Activated CD4-positive, CD25-positive, alpha-beta regulatory T cell (primary cell): ENCODE data around the gene ZNF519.

Experiments
- DNase-seq, 4 experiments: peaks; one replicate each; lab custom pipeline; 2025; lab: John Stamatoyannopoulos, UW

ZNF519 gene

DNA sequence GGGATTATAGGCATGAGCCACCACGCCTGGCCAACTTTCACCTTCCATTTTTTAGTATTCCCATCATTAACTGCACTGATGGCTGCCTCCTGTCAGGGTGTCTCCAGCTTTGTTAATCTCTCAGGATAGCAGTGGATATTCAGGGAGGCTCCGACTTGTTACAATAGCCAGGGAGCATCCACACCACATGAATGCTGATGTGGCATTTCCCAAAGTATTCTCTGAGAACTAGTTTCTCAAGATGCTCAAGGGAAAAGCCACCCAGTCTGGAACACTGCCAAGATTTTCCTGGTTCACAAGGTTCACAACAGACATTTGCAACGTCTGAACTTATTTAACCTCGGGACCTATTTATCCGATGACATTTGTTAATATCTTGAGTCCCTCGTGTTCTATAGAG lies 33.8 kb downstream of the ZNF519 start:
- DNase-seq, result no peak

GRCh38 chr18:14097761-14098160 lies 34.5 kb downstream of the ZNF519 start:
- DNase-seq, result no peak

DNA sequence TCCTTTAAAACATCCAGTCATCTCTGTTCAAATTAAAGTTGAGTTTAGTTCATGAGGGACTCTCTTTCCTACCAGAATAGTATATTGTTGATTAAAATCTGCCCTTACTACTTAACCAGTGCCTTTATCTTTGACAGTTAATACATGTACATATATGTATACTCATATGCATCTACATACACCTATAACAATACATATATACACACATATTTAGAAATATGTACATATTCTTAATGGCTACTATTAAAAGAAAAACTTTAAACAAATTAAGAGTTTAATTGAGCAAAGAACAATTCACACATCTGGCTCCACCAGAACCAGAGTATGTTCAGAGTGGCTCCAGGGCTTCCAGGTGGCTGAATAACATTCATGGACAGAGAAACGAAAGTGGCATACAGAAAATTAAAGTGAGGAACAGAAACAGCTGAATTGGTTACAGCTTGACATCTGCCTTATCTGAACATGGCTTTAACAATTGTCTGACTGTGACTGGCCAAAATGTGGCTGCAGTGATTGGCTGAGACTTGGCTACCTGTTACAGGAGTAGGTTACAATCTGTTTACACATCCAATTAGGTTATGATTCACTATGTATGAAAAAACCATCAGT lies 38.8 kb downstream of the ZNF519 start:
- DNase-seq, result no peak

DNA sequence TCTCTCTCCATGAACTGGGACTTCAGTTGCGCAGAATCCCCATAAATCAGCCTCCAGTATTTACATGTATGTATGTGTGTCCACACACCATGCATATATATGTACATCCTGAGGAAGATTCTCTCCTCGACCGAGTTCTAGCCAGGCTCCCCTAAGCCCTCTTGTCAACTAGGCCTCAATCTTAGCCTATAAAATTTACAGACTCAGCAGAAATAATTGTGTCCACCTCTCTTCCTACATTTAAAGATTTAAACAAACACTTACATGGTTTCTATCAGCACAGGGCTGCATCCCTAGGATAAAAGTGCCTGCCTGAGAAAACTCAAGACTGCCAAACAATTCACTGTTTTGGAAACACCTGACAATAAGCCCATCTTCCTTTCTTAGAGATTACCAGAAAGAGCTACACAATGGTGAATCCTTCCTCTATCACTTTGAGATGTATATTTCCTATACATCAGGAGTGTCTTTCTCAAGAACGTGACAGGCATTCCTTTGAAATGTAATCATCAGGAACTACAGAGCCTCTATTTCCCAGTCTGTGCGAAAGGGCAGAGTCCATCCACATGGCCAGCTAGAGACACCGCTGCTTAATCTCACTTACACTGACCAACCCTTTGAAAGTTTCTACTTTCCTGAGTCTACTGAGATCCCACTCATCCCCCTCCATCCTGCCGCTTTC lies 39.5 kb downstream of the ZNF519 start:
- no peak for DNase-seq

- no peak for DNase-seq
These were observed 42.5 kb downstream of the ZNF519 start for GRCh38 chr18:14089781-14090180.

DNA sequence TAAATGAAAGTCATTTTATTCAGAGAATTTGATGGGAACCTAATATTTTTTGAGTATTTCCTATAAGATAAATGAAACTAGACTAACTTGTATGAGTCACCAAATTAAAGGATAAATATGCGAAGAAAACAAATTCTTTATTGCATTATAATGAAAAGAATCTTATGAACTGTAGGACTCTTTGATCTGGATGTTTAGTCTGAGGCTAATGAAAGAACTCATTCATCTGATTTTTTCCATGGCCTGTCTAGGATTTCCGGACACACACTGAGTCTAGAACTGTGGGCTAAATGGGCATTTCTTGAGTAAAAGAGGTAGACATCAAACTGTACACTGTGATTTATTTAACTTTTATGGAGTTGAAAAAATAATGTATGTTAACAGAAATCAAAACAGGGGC lies 43.0 kb downstream of the ZNF519 start:
- DNase-seq, result no peak

- DNase-seq, result no peak
These were observed 45.6 kb downstream of the ZNF519 start for GRCh38 chr18:14086458-14087231.

- no peak for DNase-seq
These were observed 46.3 kb downstream of the ZNF519 start for GRCh38 chr18:14085770-14086457.

- no peak for DNase-seq
These were observed 57.0 kb downstream of the ZNF519 start for GRCh38 chr18:14075196-14075595.

DNA sequence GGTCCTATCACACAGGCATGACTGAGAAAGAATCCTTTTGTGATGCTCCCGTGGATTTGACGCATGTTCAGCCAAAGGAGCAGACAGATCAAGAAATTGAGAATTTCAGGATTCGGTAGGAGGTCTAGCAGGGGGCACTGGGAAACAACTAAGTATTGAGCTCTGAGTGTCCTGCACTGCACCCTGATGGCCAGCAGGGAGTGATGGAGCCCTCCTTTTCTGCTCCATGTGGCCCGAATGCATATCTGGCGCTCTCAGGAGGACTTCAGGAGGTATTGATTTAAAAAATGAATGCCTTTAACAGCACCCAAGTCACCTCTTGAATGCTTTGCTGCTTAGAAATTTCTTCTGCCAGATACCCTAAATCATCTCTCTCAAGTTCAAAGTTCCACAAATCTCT lies 58.0 kb downstream of the ZNF519 start:
- no peak for DNase-seq

DNA sequence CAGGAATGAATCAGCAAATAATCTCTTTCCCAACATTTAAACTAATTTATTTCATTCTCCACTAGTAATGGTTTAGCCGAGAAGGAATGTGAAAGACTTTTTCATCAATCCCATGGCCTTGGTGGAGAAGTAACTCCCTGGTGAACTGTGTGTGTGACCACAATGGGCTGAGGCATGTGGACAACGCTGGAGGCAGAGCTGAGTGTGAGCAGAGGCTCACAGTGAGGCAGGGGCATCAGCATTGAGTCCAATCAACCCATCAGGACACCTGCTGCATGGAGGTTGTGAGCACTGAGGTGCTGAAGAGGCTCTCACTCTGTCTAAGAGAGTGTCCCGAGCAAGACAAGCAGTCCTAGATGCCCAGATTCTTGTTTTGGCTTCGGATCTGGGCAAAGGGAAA lies 78.6 kb downstream of the ZNF519 start:
- no peak for DNase-seq
